Superior temporal gyrus (tissue), 1 donor: ENCODE results near the gene WNK2.

Experiments used
- DNase-seq: peaks from one replicate; pipeline ENCODE4 v3.0.0-alpha.2; 2016; ENCODE audit errors: extremely low spot score

Gene WNK2

GRCh38 chr9:93254806-93255493, 71.0 kb downstream of the WNK2 start:
- DNase-seq, result no peak

GRCh38 chr9:93255494-93255867, 71.5 kb downstream of the WNK2 start:
- DNase-seq, result no peak

GRCh38 chr9:93255994-93256877, 72.3 kb downstream of the WNK2 start:
- no peak for DNase-seq

- no peak for DNase-seq
These were observed 73.2 kb downstream of the WNK2 start for GRCh38 chr9:93256878-93257807.

GRCh38 chr9:93257808-93258331, 73.9 kb downstream of the WNK2 start:
- DNase-seq, result no peak

- DNase-seq, result no peak
These were observed 74.5 kb downstream of the WNK2 start for GRCh38 chr9:93258419-93258817.

- no peak for DNase-seq
These were observed 75.0 kb downstream of the WNK2 start for GRCh38 chr9:93258818-93259489.

- DNase-seq, result no peak
These were observed 75.7 kb downstream of the WNK2 start for GRCh38 chr9:93259490-93260262.

- no peak for DNase-seq
These were observed 76.5 kb downstream of the WNK2 start for GRCh38 chr9:93260263-93261066.

- DNase-seq, result no peak
These were observed 77.3 kb downstream of the WNK2 start for GRCh38 chr9:93261281-93261680.

GRCh38 chr9:93261735-93262523, 78.0 kb downstream of the WNK2 start:
- no peak for DNase-seq

GRCh38 chr9:93262537-93263310, 78.8 kb downstream of the WNK2 start:
- no peak for DNase-seq

- DNase-seq, result no peak
These were observed 79.6 kb downstream of the WNK2 start for GRCh38 chr9:93263334-93264229.

- no peak for DNase-seq
These were observed 80.6 kb downstream of the WNK2 start for GRCh38 chr9:93264338-93265125.

- DNase-seq, result no peak
These were observed 81.5 kb downstream of the WNK2 start for GRCh38 chr9:93265301-93265971.

- no peak for DNase-seq
These were observed 82.0 kb downstream of the WNK2 start for GRCh38 chr9:93265972-93266371.
